Urothelium cell line (cell line): ENCODE results near the gene PIWIL1.

Experiments
- DNase-seq: peaks from one replicate; pipeline ENCODE4 v3.0.0; 2011; ENCODE audit warnings: low spot score, mixed read lengths
- FAIRE-seq: peaks from 2 replicates; lab custom pipeline; 2011; peaks lifted over from hg19 to GRCh38; lab: Jason Lieb, UNC

PIWIL1 gene

DNA sequence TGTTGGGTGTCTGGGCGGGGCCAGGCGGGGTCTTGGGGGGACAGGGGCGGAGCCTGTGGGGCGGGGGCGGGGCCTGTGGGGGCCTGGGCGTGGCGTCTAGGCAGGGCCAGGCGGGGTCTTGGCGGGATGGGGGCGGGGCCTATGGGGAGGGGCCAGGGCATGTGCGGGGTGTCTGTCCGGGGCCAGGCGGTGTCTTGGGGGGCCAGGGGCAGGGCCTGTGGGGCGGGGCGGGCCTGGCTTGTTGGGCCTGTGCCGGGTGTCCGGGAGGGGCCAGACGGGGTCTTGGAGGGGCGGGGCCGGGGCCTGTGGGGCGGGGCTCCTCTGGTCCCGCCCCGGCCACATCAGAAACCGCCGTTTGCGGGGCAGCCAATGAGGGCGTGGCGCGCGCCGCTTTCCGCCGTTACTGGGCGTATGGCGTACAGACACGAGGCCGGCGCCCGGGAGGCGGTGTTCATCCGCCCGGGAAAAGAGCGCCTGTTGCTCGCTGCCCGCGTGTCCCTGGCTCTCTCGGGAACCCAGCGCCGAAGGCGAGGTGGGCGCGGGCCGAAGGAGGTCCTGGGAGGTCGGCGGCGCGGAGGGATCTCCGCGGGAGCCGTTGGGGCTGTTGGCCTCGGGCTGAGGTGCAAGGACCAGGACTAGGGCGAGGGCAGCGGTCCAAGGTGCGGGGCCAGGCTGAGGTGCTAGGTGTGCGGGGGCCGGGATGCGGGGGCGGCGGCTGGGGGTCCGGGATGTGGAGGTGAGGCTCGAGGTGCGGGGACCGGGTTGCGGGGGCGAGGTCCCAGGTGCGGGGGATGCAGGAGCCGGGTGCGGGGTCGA is at the start of gene PIWIL1:
Gene PIWIL1 (plus strand): TSS at position 400 of the 816 bp plus-strand sequence. CDS start 4,705 bp downstream, outside the sequence.
- DNase-seq: no peak
- no peak for FAIRE-seq

GRCh38 chr12:130288206-130288605 is 49.5 kb upstream of the PIWIL1 start:
- FAIRE-seq (no peak), DNase-seq (no peak)

DNA sequence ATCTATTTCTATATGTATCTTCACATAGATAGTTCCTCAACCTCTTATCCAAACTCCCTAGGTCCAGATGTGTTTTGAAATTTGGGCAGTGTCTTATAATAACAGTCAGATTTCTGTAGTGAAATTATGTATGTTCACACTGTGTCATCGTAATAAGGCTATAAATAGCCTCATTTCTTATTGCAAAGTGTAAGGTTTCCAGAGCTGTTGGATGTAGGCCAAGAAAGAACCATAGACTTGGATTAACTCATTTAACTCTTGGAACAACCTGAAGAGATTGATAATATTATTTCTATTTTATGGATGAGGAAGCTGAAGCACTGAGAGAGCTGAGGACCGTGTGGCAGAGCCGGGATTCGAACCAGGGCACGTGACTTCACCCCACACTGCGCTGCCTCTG is 49.0 kb upstream of the PIWIL1 start:
- no peak for FAIRE-seq

DNA sequence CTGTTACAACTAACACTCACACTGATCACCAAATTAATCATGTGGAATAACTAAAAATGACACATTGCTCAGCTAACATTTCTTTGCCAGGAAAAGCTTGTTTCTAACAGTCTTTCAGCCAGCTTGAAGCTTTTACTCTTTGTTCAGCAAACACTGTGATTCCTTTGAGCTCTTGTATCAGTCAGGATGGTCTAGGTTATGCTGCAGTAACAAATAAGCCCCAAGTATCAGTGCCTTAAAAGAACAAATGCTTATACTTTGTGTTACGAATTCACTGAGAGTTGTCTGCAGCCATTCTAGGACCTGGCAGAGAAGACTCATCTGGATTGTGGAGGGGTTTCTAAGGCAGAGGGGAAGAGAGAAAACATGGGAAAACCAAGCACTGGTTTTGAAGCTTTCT is 47.6 kb upstream of the PIWIL1 start:
- FAIRE-seq: no peak
- DNase-seq: no peak

More for the DNA sequence above, 49.0 kb upstream of the PIWIL1 start:
- no peak for DNase-seq

GRCh38 chr12:130298322-130299021 is 39.2 kb upstream of the PIWIL1 start:
- no peak for DNase-seq
- no peak for FAIRE-seq

- DNase-seq (no peak), FAIRE-seq (no peak)
These were observed 38.1 kb upstream of the PIWIL1 start for GRCh38 chr12:130299574-130299973.

- FAIRE-seq: peak; percentile 94
- no peak for DNase-seq
These were observed 37.6 kb upstream of the PIWIL1 start for GRCh38 chr12:130300090-130300489.

GRCh38 chr12:130300737-130301535 is 36.8 kb upstream of the PIWIL1 start:
- FAIRE-seq (no peak), DNase-seq (no peak)

GRCh38 chr12:130301559-130301958 is 36.1 kb upstream of the PIWIL1 start:
- no peak for FAIRE-seq
- no peak for DNase-seq

DNA sequence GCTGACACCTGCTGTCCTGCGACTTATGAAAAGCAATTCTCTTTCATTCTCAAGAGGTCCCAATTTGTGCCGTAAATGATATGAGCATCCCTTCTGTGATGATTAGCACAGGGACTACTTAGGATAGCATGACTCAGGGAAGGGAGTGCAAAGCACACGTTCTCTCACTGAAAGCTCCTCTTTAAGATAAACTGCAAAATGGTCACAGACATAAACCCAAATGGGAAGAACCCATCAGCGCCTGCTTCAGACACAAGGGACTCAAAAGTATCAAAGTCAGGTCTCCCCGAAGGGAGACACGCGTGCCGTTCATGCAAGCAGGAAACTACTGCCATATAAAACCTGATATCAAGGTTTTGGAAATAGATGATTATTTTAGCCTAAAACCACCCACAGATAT is 33.9 kb upstream of the PIWIL1 start:
- DNase-seq (no peak), FAIRE-seq (no peak)

DNA sequence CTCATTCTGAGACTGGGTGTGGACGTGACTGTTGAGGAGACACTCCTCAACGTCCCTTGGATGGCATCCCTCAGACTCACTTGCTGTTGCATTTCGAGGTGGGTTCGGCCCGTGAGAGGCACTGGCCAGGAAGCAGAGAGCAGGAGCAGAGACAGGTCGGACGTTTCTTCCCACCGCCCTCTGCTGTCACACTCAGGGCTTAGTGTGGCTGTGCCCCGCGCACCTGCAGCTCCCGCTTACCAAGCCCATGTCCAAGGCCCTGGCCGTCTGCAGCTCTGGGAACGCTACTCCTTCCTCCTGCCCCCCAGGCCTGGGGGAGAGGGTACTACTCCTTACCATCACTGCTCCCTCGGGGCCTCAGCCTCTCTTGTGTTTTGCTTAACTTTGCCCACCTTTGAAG is 29.8 kb upstream of the PIWIL1 start:
- FAIRE-seq (no peak), DNase-seq (no peak)

- FAIRE-seq (no peak), DNase-seq (no peak)
These were observed 29.3 kb upstream of the PIWIL1 start for GRCh38 chr12:130308393-130308792.

DNA sequence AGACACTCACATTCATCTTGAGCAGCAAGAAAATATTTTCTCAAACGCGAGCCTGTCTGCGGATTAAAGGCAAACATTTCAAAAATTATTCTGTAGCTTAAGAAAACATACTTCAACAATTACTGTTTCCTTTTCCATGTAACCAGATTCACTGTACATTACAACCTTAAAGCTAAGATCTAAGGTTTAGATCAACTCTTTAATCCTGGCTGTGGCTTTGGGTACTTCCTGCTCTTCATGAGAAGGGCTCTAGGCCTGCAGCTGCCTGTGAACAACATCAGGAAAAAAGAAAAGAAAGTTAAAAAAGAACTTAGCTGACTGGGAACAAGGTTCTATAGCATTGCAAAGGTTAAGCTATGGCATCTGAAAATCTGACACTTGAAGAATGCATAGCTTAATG is 21.4 kb upstream of the PIWIL1 start:
- DNase-seq (no peak), FAIRE-seq (no peak)

GRCh38 chr12:130320536-130320935 is 17.2 kb upstream of the PIWIL1 start:
- no peak for DNase-seq
- no peak for FAIRE-seq

DNA sequence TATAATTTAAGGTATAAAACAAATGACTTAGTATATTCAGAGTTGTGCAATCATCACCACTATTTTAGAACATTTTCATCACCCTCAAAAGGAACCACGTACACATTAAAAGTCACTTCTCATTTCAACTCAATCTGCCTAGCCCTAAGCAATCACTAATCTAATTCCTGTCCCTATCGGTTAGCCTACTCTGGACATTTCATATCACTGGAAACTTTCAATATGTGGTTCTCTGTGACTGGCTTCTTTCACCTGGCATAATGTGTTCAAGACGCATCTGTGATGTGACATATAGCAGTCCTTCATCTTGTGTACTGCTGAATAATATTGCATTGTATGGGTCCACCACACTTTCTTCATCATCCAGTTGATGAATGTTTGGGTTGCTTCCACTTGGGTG is 15.4 kb upstream of the PIWIL1 start:
- FAIRE-seq: no peak
- no peak for DNase-seq

- FAIRE-seq (no peak), DNase-seq (no peak)
These were observed 7.0 kb upstream of the PIWIL1 start for GRCh38 chr12:130330685-130331084.

DNA sequence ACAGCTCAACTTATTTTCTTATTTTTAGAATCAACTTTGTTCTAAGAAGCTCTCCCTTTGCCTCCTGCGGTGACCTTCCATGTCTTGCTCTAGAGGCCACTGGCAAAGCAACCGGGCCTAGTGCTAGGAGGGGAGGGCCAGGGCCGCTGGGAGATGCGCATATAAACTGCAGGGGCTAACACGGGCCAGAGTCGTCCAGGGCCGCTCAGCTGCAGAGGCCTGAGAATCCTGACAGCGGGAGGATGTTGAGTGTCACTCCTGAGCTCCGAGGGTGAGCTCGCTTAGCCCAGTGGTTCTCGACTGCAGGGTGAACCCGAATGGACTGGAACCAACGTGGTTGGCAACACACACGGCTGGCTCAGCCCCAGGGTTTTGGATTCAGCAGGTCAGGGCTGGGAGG is 6.5 kb upstream of the PIWIL1 start:
- FAIRE-seq (no peak), DNase-seq (no peak)

DNA sequence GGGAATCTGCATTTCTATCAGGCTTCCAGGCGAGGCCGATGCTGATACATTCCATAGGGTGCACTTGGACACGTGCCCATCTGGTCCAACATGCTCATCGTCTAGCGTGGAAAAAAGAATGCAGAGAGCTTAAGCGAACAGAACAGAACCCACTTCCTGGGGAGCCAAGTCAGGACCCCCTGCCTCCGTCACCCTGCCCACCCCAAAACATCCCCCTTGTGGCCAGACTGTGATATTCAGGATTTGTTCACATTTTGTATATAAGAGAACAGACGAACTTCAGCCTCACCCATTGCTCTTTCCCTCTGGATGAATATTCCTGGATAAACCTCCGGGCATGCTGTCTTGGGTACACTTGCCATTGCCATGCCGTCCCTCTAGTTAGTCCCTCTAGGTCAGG is 4.3 kb upstream of the PIWIL1 start:
- no peak for FAIRE-seq
- DNase-seq: no peak

DNA sequence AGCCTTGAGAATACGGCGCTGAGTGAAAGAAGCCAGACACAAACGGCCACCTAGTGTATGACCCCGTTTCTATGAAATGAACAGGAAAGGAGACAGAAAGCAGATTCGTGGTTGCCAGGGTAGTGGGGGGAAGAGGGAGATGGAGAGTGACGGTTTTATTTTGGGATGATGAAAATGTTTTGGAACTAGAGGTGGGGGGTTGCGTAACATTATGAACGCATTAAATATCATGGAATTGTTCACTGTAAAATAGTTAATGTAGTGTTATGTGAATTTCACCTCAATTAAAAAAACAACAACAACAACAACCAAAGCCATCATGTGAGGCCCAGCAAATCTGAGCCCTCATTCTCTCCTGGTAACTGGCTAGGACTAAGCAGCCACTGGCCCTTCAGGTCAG is 3.3 kb upstream of the PIWIL1 start:
- DNase-seq (no peak), FAIRE-seq (no peak)

DNA sequence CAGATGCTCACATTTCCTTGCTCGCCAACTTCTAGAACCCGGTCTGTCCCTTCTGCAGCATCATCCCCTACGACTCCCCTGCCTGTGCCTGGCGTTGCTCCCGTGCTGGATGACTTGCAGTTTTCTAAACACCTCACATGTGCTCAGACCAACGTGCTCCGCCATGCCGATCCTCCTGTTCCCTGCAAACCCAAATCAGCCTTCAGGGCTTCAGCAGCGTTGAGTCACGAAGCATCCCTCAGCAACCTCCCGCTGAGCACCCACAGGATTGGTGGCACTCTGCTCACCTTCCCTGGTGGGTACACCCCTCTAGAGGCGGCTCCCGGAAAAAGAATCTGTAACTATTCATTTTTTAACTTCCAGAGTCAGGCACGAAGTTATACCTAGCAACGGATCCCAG is 2.8 kb upstream of the PIWIL1 start:
- DNase-seq: peak; percentile 49
- no peak for FAIRE-seq
